GM21717 (cell line): ENCODE measurements around the gene MEIS1.

Experiments used
- ATAC-seq: cut with Tn5 transposase; IDR thresholded peaks from one replicate; pipeline ENCODE4 v1.9.1; 2021; ENCODE audit warnings: mild to moderate bottlenecking, moderate library complexity; ENCODE audit not compliant: unreplicated experiment

Gene MEIS1

DNA sequence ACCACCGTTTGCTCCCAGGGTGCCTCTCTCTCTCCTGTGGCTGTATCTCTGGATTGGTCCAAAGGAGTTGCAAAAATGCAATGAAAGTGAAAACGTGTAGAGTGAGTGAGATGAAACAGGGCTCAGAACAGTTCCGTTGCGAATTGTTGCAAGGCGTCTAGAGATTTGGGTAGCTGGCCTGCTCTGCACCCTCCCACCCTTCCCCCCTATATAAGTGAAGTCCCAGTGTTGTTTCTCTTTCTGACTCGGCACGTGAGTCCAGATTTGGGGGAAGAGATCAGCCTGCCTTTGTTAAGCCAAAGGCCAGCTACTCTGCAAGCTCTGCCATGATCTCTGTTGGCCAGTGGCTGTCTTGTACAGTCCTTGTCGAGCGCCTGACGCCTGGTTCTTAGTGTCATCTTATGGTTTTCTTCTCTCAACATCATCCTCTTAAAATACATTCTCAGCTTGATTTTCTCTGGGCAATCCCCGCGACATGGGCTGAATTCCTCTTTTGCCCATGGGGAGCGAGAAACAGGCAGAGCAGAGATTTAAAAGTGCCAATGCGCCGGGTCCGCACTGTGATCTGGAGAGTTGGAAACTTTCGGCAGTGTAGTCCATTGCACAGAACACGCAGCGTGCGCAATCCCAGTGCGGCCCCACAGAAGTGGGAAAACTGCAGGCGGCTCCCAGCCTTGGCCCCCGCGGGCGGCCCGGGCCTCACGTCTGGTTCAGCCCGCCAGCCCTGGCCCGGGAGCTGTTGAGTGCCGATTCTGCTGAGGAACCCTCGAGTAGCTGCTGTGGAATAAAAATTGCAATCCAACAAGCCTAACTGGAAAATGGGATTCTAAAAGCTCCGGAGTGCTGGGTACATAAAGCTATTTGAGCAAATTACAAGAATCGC is 9.3 kb downstream of the MEIS1 start:
- ATAC-seq: no peak

DNA sequence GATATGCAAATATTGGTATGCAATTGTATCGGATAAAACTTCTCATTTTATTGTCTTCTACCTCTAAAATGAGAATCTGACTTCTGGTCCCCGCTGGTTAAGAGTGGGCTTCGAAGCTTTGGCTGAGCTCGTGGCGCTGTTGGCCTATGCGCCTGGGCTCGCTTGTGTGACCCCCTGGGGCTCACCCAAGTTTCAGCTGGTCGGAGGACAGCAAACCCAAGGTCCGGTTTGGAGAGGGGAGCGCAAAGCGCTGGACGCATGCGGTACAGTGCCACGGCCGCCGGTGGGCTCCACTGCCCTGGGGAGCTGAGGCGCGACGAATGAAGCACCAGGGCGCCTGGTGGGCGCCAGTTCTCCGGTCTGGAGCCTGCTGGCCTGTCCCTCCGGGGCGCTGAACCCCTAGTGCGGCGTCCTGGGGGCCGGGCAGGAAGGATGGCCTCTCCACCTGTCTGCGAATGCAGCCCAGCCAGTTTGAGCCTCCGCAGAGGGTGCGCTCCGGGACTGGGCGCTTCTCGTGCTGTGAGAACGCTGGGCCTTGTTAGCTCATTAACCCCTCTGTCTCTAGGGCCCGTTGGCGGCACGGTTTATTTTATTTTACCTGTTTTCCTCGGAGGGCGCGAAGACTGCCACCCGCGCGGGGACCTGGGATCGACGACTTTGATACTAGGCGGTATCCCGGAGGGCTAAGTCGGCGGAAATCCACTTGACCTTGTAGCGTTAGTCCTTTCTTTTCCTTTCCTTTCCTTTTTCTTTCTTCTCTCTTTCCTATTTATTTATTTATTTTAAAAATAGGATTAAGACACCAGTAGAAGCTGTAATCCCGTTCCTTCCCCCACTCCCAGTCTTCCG is 10.4 kb downstream of the MEIS1 start:
- ATAC-seq: no peak

DNA sequence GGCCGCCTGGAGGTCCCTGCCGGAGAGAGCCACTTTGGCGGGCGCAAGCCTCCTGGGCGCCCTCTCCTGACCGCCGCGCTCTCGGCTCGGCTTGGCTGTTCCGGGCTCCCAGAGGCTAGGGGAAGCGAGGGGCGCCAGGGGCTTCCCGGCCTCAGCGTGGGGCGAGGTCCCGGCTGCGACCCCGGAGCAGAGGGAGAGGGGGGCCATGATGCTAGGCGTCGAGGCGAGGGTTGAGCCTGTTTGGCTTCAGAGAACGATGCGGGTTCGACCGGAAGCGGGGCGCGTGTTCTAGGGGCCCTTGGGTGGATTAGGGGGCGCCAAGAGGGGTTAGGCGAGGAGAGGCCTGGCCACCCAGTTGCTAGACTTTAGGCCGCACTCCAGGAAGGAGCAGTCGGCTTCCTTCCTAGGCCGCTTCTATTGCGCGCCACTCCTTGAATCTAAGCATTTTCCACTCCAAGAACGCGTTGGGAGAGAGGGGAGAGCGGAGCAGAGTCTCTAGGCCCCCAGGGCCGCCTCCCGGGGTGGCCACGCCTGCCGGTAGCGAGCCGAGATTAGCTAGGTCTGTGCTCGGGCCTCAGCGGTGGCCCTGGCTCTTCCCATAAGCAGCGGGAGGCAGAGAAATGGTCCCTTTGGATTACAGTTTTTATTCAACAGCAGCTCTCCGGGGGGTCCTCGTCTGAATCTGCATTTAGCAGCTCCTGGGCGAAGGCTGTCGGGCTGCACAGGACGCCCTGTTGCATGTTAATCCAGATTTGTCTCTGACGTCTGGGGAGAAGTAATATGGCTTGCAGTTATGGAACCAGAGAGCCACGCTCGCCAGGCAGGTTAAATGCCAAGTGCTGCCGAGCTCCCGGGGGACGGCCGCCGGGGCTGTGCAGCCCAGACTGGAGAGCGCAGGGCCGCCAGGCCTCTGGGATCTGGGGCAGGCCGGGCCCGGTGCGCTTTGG is 11.3 kb downstream of the MEIS1 start:
- ATAC-seq: no peak

DNA sequence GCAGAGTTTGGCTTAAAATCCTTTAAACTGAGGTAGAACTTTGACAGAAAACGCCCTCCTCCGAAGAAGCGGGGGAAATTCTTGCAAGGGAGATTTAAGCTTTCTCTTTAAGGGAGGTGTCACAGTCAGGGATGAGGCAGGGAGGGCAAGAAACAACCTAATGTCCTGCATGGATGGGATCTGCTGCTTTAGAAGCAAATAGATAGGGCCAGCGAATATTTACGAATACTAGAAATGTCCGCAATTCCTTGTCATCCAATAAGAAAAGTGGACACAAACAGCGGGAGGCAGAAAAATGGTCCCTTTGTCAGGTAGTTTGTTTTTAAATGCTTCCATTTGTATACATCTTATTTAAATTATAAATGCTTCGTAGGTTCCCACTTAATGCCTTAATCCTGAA is 12.0 kb downstream of the MEIS1 start:
- no peak for ATAC-seq

DNA sequence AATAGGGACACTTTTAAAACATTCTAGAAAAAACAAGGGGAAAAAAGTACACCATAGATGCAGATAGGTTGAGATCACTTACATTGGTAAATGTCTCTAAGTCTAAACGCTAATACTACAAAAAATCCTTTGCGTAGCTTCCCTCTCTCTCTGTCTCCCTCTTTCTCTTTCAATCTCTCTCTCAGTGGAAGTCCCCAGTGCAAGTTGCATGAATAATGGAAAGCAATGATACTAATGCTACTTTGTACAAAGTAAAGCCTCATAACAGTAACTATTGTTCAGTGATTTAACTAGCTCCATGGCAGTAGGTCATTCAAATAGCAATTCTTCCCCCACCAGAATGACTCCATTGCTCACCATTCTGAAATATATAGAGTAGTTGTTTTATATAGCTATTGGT is 12.8 kb downstream of the MEIS1 start:
- no peak for ATAC-seq

DNA sequence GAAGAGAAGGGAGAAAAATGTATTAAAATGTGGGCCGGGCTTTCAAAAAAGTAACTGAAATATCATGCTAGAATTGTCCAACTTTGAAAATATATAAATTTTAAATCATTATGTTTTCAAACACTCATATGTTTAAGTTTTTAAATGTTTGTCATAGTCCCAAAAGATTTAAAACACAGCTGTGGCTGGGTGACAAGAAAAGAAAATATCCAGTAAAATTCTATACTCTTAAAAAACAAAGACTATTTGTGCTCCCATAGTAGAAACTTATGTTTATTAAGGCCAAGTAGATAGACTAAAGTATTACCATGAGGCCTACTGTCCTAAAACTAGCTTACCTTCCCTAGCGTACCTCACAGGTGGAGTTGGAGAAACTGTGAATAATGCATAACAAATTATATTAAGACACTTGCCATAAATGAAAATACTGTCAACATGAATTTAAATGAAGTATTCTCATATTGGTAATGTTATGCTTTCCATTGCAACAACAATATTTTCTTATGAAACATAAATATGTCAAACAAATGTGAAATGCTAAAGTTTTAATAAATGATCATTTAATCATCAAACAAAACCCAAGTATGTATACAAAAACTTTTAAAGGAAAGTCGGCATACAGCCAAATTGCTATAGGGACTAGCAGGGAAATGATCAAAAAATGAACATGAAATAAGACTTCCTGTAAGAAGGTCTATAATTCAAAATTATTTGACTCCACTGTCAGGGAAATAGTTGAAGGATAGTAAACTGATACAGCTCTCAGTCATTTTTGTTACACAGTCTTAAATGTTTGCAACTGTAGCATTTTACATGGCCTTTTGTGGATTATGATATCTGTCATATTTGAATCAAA is 13.4 kb downstream of the MEIS1 start:
- no peak for ATAC-seq

DNA sequence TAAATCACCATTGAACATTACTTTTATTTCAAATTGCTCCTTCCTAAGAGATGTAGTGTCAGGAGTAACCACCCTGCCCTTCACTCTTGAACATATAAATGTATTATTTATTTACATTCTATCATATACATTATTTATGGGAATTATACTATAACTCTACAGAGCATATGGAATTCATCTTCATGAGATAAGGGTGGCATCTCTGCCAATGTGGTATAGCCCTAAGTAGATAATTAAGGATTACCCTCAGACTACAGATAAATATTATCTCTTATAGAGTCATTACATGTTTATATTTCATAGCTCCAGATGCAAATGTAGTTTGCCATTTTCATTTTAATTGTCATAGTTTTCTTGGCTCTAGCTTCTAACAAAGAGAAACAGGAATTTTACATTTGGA is 17.3 kb downstream of the MEIS1 start:
- no peak for ATAC-seq

DNA sequence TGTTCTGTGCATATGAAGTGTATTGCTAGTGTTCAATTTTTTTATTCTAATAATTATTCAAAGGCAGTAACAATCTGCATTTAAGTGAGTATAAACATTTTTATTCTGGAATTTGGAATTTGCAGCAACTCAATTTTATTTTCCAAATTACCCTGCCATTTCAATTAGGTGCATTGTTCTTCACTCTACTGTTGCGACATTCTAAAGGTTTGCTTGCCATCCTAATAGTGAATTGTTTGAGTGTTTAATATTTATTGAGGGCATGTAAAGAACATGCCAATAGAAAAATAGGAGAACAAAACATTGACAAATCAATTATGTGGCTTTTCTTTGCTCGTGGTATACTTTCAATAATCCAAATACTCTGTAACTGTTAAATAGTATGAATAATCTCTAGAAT is 18.0 kb downstream of the MEIS1 start:
- no peak for ATAC-seq

DNA sequence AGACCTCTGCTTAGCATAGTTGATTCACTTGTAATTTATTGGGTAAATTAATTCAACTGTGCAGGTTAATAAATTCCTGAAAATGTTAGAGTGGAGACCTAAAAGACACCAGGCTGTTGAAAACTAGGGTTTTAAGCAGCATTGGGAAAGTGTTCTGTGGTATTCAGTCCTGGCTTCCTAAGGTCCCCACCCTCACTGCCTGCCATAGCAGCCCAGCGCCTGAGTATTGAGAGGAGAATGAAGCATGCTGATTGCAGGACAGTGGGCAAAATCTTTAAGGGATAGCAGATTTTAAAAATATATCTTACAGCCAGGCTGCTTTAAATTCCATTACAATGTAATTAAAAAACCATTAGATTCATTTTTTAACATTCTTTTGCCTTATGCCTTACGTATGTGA is 20.6 kb downstream of the MEIS1 start:
- ATAC-seq: no peak

DNA sequence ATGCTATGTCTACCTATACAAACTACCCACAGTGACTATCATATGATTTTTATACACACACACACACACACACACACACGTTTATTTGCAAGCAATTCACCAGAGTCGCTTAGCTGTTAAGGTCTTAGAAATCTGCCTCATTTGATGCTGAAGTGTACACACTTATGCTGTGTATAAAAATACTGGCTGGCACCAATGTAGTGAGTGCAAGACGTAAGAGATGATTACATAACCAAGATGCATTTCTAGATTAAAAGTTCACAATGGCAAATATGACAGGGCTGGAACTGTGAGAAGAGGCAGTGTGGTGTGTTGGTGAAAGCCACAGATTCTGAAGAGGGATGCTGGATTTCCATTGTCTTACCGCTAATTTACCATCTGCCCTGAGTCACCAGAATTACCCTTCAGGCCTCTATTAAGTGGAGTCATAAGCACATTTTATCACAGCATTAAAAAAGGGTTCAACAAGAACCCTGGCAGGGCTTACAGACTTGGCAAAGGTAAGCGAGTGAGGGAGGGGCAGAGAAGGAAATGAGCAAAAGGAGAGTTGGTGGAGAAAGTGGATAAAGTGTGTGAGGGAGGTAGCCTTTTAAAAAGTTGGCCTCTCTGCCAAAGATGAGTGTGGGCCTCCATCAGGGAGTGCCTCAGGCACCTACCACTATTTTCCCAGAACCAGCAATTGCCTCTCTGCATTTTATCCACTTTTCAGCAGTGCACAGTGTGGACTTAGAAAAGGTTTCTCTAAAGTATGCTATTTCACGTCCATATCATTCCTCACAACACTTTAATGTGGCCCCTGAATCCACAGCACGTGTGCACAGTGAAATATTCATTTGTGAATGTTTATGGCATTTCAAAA is 21.5 kb downstream of the MEIS1 start:
- no peak for ATAC-seq

DNA sequence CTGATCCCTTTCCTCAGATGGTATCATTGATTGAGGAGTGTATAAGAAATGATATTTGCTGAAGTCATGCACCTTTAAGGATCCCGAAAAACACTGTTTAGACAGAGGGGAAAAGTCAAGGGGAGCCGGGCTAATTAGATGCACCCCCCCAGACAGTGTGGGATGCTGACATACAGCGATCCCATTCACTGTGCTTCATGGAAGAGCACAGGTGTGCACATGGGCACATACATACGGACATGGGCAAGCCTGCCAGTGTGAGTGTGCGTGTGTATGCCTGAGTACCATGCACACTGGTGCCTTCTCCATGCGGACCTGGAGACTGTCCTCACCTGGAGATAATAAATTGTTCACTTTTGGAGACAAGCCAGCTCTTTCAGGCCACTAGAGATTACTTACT is 22.6 kb downstream of the MEIS1 start:
- ATAC-seq: no peak

DNA sequence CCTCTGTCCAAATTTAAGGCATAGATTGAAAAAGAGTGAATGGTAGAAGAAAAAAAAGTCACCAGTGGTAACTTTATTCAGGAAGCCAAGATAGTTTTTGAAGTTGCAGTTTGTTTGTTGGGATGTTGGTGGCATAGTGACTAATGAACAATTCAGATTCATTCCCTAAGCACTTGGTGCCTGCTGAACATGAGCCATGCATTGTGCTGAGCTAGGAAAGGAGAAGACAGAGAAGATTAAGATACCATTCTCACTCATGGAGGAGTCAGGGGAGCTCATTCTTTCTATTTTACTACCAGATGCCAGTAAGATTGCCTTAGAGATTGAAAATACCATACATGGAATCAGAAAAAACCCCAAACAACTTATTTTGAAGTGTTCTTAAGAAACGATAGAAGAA is 25.1 kb downstream of the MEIS1 start:
- no peak for ATAC-seq

DNA sequence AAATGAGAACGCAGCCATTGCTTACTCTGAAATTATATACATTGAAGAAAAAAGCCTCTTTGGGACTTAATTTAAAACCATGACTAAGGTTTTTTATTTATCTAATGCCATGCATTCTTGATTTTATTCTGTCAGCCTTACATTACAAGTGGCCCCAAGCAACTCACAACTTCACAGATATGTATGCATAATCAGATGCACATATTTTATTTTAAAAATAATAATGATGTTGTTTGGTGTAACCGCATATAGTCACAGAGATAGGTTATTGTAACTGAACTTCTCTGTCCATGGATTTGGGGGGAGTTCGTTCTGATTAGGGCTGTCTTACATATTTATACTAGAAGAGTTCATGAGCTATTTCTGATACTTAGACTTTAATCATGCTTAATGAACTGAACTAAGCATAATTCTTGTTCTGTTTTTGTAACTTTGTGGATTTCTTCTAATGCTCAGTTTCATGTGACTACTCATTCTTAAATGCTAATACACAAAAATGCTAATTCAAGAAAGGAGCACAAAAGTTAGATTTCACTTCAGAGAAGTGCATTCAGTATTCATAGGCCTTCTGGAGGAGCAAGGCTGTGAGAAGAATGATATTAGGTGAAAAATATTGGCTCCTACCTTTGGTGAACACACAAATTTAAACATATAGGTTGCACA is 26.2 kb downstream of the MEIS1 start:
- no peak for ATAC-seq

DNA sequence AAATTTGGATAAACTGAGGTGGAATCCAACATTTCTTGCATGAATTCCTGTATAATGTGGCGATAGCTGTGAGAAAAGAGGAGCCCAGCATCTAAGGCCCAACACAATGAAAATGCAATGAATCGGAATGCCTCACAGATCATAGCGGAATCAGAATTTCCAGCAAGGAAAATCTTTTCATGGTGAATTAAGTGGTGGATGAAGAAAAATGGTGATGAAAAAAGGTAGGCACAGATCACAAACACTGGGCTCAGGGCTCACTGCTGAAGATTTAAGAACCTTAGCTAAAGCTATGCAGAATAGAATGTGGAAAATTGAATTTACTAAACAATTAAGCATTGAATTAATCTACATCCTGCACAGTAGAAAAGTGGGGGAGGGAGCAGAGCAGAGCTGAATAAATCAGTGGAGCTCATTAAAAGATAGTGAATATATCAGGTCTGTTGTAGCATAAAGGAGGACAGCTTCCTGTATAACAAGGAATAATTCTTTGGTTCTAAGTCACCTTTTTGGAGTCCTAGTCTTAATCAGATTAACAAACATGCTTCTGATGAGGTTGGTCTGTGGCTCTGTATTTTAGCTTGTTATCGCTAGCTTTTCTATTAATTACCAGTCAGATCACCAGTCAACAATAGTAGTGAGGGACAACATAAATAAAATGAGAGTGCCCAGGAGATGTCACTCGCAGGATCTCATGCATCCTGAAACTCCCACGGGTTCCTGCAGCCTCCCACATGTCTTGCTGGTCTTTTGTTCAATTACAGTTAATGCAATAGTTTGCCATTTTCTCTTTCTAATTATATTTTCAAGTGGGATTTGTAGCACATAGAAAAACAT is 27.0 kb downstream of the MEIS1 start:
- ATAC-seq: no peak

DNA sequence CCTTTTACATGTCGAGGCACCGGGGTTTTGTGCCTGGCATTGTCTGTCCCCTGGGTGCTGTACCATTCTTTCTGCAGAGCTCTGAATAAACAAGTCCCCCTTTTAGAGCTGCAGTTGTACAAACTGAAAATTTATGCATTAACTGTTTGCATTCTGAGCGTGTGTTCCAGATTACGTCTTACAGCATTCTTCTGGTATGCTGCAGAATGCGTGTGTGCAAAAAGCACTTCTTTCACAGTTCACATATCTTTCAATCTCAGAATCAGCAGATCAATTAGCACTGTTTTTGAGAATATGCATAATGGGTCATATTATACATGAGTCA is 27.5 kb downstream of the MEIS1 start:
- ATAC-seq: no peak

DNA sequence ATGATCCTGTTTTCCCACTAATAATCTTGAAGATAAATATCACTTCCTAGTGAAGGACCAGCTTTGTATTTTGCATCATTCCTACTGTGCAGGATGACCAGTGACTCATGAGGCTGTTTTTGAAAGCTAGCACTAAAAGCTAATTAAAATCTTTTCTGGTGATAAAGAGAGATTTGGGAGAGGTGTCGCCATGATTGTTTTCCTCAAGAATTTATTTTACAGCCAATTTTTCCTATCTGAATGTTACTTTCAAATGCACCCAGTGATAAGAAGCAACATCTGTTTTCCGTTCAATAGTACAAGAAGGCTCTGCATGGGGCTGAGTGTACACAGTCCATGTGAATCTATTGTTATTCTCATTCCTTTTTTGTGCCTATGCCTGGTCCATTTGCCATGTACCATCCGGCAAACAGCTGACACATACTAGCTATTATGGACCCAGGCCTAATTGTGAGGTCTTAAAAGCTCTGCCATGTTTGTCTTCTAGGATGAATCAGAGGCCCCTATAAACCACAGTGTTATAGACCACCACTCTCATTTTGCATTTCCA is 28.4 kb downstream of the MEIS1 start:
- ATAC-seq: no peak

DNA sequence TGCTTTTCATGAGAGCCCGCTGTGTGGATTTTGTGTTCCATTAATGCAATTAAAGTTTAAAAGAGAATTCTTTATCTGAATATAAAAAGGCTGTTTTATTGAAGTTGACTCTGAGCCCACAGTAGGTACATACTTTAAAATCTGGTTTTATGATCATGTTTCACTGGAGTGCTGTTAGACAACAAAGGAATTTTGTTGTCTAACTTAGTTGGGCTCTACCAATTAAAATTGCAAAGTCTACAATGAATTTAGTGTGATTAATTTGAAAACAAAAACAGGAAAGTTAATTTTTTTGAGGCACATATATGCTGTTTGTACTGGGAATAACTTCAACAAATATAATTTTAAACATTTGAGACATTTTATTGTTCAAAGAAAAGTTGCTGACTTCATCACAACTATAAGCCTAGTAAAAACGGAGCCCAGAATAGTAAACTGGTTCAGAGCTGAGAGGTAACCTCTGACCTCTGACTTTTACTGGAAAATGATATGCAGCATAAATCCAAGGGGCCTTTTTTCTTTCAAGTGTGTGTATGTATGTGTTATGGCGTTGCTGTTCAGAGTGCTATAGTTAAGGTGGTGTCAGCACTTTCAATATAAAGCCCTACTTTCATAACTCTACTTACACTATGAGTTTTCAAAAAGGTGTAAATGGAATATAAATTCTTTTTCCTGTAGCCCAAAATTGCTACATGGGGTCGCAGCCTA is 30.2 kb downstream of the MEIS1 start:
- no peak for ATAC-seq
